LNCaP clone FGC (cell line): ENCODE measurements around the gene CTCF.

ENCODE experiments used
- DNase-seq: peaks from one replicate; pipeline ENCODE4 v3.0.0-alpha.2; 2011; ENCODE audit warnings: low read depth
- H3K4me3 ChIP-seq: 2 replicates; pipeline ENCODE4 v1.5.1; 2011; ENCODE audit warnings: mild to moderate bottlenecking, low read depth, low read length, control low read depth
- CTCF ChIP-seq: IDR thresholded peaks from 2 replicates; pipeline ENCODE4 v1.5.1; 2012; ENCODE audit warnings: mild to moderate bottlenecking; ENCODE audit not compliant: control insufficient read depth, insufficient read depth; ENCODE audit errors: extremely low read depth

The CTCF gene

GRCh38 chr16:67594956-67595355 is 32.6 kb downstream of the CTCF start:
- no peak for DNase-seq
- TF ChIP-seq CTCF = no peak
- no peak overlapping the region for H3K4me3 ChIP-seq

DNA sequence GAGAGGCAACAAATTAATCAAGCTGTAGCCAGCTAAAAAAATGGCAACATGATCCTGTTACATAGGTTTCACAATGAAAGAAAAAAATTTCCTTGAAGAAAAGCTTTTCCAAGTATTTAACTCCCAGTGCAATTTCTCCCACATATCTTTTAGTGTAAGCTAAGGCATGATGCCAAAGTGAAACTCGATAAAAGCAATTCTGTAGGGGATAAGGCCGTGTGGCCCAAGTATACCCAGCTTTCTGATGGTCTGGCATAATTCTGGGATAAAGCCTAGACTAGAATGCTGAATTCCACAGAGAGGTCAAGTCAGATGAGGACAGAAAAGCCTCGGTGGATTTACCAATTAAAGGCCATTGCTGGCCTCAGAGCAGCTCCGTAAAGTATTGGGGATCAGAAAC is 36.2 kb downstream of the CTCF start:
- no peak for TF ChIP-seq CTCF
- no peak for DNase-seq
- H3K4me3 ChIP-seq = no peak overlapping the region

DNA sequence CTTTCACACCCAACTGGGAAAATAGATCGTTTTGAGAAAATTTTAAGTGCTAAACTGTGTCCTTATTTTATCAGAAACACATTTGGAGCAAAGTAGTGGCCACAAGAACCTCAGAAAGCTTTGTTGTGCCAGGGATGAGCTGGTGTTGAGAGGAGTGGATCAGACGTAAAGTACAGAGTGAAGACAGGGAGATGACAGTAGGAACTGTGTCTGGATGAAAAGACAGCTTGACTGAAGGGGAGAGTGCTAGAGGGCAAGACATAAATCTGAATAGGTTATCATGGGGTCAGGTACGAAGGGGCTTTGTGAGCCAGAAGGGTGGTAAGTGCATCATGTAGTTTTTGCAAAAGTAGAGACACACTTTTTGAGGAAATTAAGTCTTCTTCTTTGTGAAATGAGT is 43.3 kb downstream of the CTCF start:
- H3K4me3 ChIP-seq = no peak overlapping the region
- TF ChIP-seq CTCF = no peak
- no peak for DNase-seq

- no peak for DNase-seq
- H3K4me3 ChIP-seq = no peak overlapping the region
- TF ChIP-seq CTCF = no peak
Observed at GRCh38 chr16:67606632-67607031, 44.3 kb downstream of the CTCF start.

GRCh38 chr16:67608364-67608763 is 46.0 kb downstream of the CTCF start:
- TF ChIP-seq CTCF = no peak
- no peak overlapping the region for H3K4me3 ChIP-seq
- no peak for DNase-seq

DNA sequence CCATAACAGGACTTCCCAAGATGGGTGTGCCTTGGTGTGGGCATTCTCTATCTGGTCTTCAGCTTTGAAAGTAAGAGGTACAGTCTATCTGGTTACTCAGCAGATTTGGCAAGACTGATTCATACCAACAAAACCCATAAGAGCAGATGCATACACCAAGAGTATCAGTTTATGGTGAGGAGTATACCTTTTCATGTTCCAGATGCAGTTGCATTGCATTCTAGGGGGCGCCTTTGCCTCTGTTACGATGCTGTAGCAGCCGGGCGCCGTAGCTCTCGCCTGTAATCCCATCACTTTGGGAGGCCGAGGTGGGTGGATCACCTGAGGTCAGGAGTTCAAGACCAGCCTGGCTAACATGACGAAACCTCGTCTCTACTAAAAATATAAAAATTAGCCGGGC is 51.5 kb downstream of the CTCF start:
- no peak overlapping the region for H3K4me3 ChIP-seq
- TF ChIP-seq CTCF = no peak
- DNase-seq = no peak

DNA sequence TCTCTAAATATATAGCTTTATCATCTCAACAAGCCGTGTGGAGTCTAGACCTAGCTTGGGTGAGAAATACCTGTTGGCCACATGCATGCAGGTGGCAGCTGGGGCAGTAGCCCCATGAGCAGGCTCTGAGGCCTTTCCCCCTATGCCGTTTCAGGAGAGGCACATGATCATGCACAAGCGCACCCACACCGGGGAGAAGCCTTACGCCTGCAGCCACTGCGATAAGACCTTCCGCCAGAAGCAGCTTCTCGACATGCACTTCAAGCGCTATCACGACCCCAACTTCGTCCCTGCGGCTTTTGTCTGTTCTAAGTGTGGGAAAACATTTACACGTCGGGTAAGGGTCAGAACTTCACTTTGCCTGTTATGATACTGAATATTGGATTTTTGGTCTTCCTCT is 65.9 kb downstream of the CTCF start:
- DNase-seq = no peak
- no peak overlapping the region for H3K4me3 ChIP-seq

More for the DNA sequence above, 65.9 kb downstream of the CTCF start:
- no peak for TF ChIP-seq CTCF
